Measurements from ENCODE around the gene TJP2.
A peak's percentile ranks its signal among the peaks of the same experiment; 100 is the strongest.
"Not testable (repeated sequence)": the region's sequence is repeated elsewhere in the genome, so short reads cannot be mapped to it uniquely, and the experiment has no call there.

TJP2 gene

GRCh38 chr9:69155341-69156030 is 18.6 kb upstream of the TJP2 start:
- no peak for DNase-seq (ENCODE audit: low read depth)
- TF ChIP-seq MYC (IDR thresholded peaks at IDR 0.05; ENCODE audit: low read depth, low read length) (no peak), CTCF (IDR thresholded peaks at IDR 0.05; ENCODE audit: low read depth, low read length) (no peak), MAX (IDR thresholded peaks at IDR 0.05; ENCODE audit: low read depth, low read length) (no peak), POLR2A (IDR thresholded peaks at IDR 0.05; ENCODE audit: extremely low read depth, insufficient read length) (no peak)
- H3K4me3 ChIP-seq (ENCODE audit: low read depth, low read length): no peak overlapping the region

DNA sequence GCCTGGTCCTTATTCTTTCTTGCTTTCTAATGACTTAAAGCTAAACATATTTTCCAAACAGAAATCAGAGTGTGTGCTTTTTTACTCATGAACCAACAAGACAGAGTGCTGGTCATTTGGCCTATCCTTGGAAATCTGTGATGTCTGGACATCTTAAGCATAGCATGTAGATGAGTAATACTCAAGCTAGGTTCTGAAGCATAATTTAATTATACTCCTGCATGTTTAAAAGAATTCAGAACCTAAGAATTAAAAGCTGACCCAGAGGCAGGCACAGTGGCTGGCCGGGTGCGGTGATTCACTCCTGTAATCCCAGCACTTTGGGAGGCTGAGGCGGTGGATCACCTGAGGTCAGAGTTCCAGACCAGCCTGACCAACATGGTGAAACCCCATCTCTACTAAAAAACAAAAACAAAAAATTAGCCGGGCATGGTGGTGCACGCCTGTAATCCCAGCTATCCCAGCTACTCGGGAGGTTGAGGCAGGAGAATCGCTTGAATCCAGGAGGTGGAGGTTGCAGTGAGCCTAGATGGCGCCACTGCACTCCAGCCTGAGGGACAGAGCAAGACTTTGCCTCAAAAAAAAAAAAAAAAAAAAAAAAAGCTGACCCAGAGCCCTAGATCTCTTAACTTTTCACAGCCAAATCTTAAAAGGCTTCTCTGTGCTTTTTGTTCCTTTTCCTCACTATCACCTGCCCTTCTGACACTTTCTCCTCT is 16.2 kb upstream of the TJP2 start:
- no peak for TF ChIP-seq MYC (IDR thresholded peaks at IDR 0.05; ENCODE audit: low read depth, low read length)
- TF ChIP-seq CTCF (IDR thresholded peaks at IDR 0.05; ENCODE audit: low read depth, low read length): peak; percentile 21
- no peak for TF ChIP-seq POLR2A (IDR thresholded peaks at IDR 0.05; ENCODE audit: extremely low read depth, insufficient read length)
- no peak for DNase-seq (ENCODE audit: low read depth)

GRCh38 chr9:69158471-69158870 is 15.6 kb upstream of the TJP2 start:
- TF ChIP-seq MAX (IDR thresholded peaks at IDR 0.05; ENCODE audit: low read depth, low read length) (no peak), CTCF (IDR thresholded peaks at IDR 0.05; ENCODE audit: low read depth, low read length) (no peak), POLR2A (IDR thresholded peaks at IDR 0.05; ENCODE audit: extremely low read depth, insufficient read length) (no peak), MYC (IDR thresholded peaks at IDR 0.05; ENCODE audit: low read depth, low read length) (no peak)
- DNase-seq (ENCODE audit: low read depth): no peak
- H3K4me3 ChIP-seq (ENCODE audit: low read depth, low read length): no peak overlapping the region

More for the DNA sequence above, 16.2 kb upstream of the TJP2 start:
- no peak overlapping the region for H3K4me3 ChIP-seq (ENCODE audit: low read depth, low read length)

GRCh38 chr9:69164573-69164972 is 9.5 kb upstream of the TJP2 start:
- not testable (repeated sequence) for DNase-seq (ENCODE audit: low read depth); H3K4me3 ChIP-seq (ENCODE audit: low read depth, low read length)

DNA sequence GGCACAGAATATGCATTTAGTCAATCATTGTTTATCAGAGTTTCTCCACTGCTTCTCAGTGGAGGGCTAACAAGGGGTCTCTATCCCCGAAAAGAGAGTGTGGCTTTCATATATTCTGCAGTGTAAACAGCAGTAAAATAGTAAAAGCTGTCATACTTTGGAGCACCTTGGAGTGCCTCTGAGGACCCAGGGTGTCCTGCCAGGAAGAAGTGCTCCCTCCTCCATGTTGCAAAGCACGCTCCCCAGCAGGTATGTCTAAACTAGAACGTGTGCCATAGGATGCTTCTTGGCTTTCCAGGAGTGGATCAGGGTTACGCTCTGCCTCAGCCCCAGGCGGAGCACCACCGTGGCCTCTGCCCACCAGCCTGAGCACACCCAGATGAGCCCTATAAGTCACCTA is 8.5 kb upstream of the TJP2 start:
- TF ChIP-seq POLR2A (IDR thresholded peaks at IDR 0.05; ENCODE audit: extremely low read depth, insufficient read length): no peak
- TF ChIP-seq MAX (IDR thresholded peaks at IDR 0.05; ENCODE audit: low read depth, low read length): no peak
- TF ChIP-seq MYC (IDR thresholded peaks at IDR 0.05; ENCODE audit: low read depth, low read length): no peak
- no peak for TF ChIP-seq CTCF (IDR thresholded peaks at IDR 0.05; ENCODE audit: low read depth, low read length)
- no peak overlapping the region for H3K4me3 ChIP-seq (ENCODE audit: low read depth, low read length)
- no peak for DNase-seq (ENCODE audit: low read depth)

GRCh38 chr9:69168709-69169217 is 5.3 kb upstream of the TJP2 start:
- peak; percentile 16 for DNase-seq (ENCODE audit: low read depth)
- H3K4me3 ChIP-seq (ENCODE audit: low read depth, low read length): no peak overlapping the region
- no peak for TF ChIP-seq POLR2A (IDR thresholded peaks at IDR 0.05; ENCODE audit: extremely low read depth, insufficient read length)
- no peak for TF ChIP-seq MAX (IDR thresholded peaks at IDR 0.05; ENCODE audit: low read depth, low read length)
- TF ChIP-seq MYC (IDR thresholded peaks at IDR 0.05; ENCODE audit: low read depth, low read length): no peak
- no peak for TF ChIP-seq CTCF (IDR thresholded peaks at IDR 0.05; ENCODE audit: low read depth, low read length)

Data from NB4 (cell line).